ENCODE data around the gene TOP1. TPM values are rescaled to one million over a fixed set of nuclear protein-coding genes. Genes with fewer than 3 reads are reported as not detected.

Gene TOP1
- total RNA-seq, 1 donor from 2014 or later = 117 TPM

GRCh38 chr20:41049451-41049850 is 20.8 kb downstream of the TOP1 start:
- Mint-ChIP-seq H3K4me1 (peaks cover 78% of the 10 kb centered on the region), H3K27ac (peak overlapping the region; percentile 81), H3K27me3 (no peaks in the 10 kb centered on the region), H3K9me3 (peaks cover 7% of the 10 kb centered on the region), H3K4me3 (peak overlapping the region; percentile 86), H3K36me3 (ENCODE audit: low read depth) (peaks cover 35% of the 10 kb centered on the region)
- intact Hi-C loops (cut with micrococcal nuclease) = loop anchor here (1.0 to 5.0 kb wide), 3 partner anchors 9 to 59 kb away; no protein-coding TSS in a partner anchor
- no peak for DNase-seq

- Mint-ChIP-seq H3K4me3 (peak overlapping the region; percentile 16), H3K9me3 (peaks cover 7% of the 10 kb centered on the region), H3K27ac (peak overlapping the region; percentile 32), H3K27me3 (no peaks in the 10 kb centered on the region), H3K4me1 (peaks cover 80% of the 10 kb centered on the region), H3K36me3 (ENCODE audit: low read depth) (peaks cover 41% of the 10 kb centered on the region)
- intact Hi-C loops (cut with micrococcal nuclease) = no loop called here
- DNase-seq = no peak
Measured at GRCh38 chr20:41050361-41051008, 21.9 kb downstream of the TOP1 start.

- H3K36me3 Mint-ChIP-seq (ENCODE audit: low read depth) = peaks cover 48% of the 10 kb centered on the region
- peaks cover 81% of the 10 kb centered on the region for H3K4me1 Mint-ChIP-seq
- intact Hi-C loops (cut with micrococcal nuclease) = no loop called here
- peaks cover 7% of the 10 kb centered on the region for H3K9me3 Mint-ChIP-seq
- DNase-seq = no peak
- peak overlapping the region; percentile 39 for H3K4me3 Mint-ChIP-seq
- H3K27me3 Mint-ChIP-seq = no peaks in the 10 kb centered on the region
- H3K27ac Mint-ChIP-seq = peak overlapping the region; percentile 10
Measured at GRCh38 chr20:41051009-41051825, 22.6 kb downstream of the TOP1 start.

GRCh38 chr20:41052742-41053419 is 24.3 kb downstream of the TOP1 start:
- intact Hi-C loops (cut with micrococcal nuclease) = no loop called here
- no peak for DNase-seq
- Mint-ChIP-seq H3K4me1 (peaks cover 72% of the 10 kb centered on the region), H3K9me3 (peaks cover 7% of the 10 kb centered on the region), H3K36me3 (ENCODE audit: low read depth) (peaks cover 52% of the 10 kb centered on the region), H3K27me3 (no peaks in the 10 kb centered on the region), H3K27ac (no peak overlapping the region), H3K4me3 (no peak overlapping the region)

- Mint-ChIP-seq H3K4me1 (peaks cover 70% of the 10 kb centered on the region), H3K9me3 (peaks cover 7% of the 10 kb centered on the region), H3K27me3 (no peaks in the 10 kb centered on the region), H3K4me3 (no peak overlapping the region), H3K27ac (no peak overlapping the region), H3K36me3 (ENCODE audit: low read depth) (peaks cover 60% of the 10 kb centered on the region)
- intact Hi-C loops (cut with micrococcal nuclease) = no loop called here
- no peak for DNase-seq
Measured at GRCh38 chr20:41054070-41054846, 25.6 kb downstream of the TOP1 start.

- Mint-ChIP-seq H3K27ac (no peak overlapping the region), H3K4me3 (no peak overlapping the region), H3K27me3 (no peaks in the 10 kb centered on the region), H3K36me3 (ENCODE audit: low read depth) (peaks cover 59% of the 10 kb centered on the region), H3K4me1 (peaks cover 68% of the 10 kb centered on the region), H3K9me3 (peaks cover 7% of the 10 kb centered on the region)
- no peak for DNase-seq
- intact Hi-C loops (cut with micrococcal nuclease) = loop anchor here (1.0 kb wide), 1 partner anchor 8 kb away; no protein-coding TSS in a partner anchor
Measured at GRCh38 chr20:41054847-41055230, 26.2 kb downstream of the TOP1 start.

GRCh38 chr20:41055679-41056078 is 27.1 kb downstream of the TOP1 start:
- H3K4me1 Mint-ChIP-seq = peaks cover 62% of the 10 kb centered on the region
- peaks cover 59% of the 10 kb centered on the region for H3K36me3 Mint-ChIP-seq (ENCODE audit: low read depth)
- H3K4me3 Mint-ChIP-seq = no peak overlapping the region
- DNase-seq = no peak
- intact Hi-C loops (cut with micrococcal nuclease) = loop anchor here (1.0 kb wide), 1 partner anchor 8 kb away; no protein-coding TSS in a partner anchor
- H3K27ac Mint-ChIP-seq = no peak overlapping the region
- H3K27me3 Mint-ChIP-seq = no peaks in the 10 kb centered on the region
- H3K9me3 Mint-ChIP-seq = peaks cover 7% of the 10 kb centered on the region

GRCh38 chr20:41057999-41058673 is 29.5 kb downstream of the TOP1 start:
- H3K27me3 Mint-ChIP-seq = no peaks in the 10 kb centered on the region
- H3K36me3 Mint-ChIP-seq (ENCODE audit: low read depth) = peaks cover 68% of the 10 kb centered on the region
- no peak for DNase-seq
- H3K4me1 Mint-ChIP-seq = peaks cover 45% of the 10 kb centered on the region
- H3K4me3 Mint-ChIP-seq = no peak overlapping the region
- peak overlapping the region; percentile 46 for H3K27ac Mint-ChIP-seq
- intact Hi-C loops (cut with micrococcal nuclease) = loop anchor here (1.0 kb wide), 1 partner anchor 9 kb away; no protein-coding TSS in a partner anchor
- H3K9me3 Mint-ChIP-seq = peaks cover 7% of the 10 kb centered on the region

GRCh38 chr20:41058674-41059635 is 30.3 kb downstream of the TOP1 start:
- Mint-ChIP-seq H3K4me1 (peaks cover 47% of the 10 kb centered on the region), H3K36me3 (ENCODE audit: low read depth) (peaks cover 69% of the 10 kb centered on the region)

GRCh38 chr20:41061155-41061554 is 32.5 kb downstream of the TOP1 start:
- intact Hi-C loops (cut with micrococcal nuclease) = no loop called here
- Mint-ChIP-seq H3K36me3 (ENCODE audit: low read depth) (peaks cover 61% of the 10 kb centered on the region), H3K27me3 (no peaks in the 10 kb centered on the region), H3K4me1 (peaks cover 41% of the 10 kb centered on the region), H3K27ac (no peak overlapping the region), H3K4me3 (no peak overlapping the region), H3K9me3 (no peaks in the 10 kb centered on the region)
- no peak for DNase-seq

More at GRCh38 chr20:41058674-41059635, 30.3 kb downstream of the TOP1 start:
- Mint-ChIP-seq H3K27me3 (no peaks in the 10 kb centered on the region), H3K9me3 (peaks cover 4% of the 10 kb centered on the region), H3K4me3 (no peak overlapping the region), H3K27ac (peak overlapping the region; percentile 46)
- intact Hi-C loops (cut with micrococcal nuclease) = loop anchor here (1.0 kb wide), 1 partner anchor 10 kb away; no protein-coding TSS in a partner anchor
- DNase-seq = no peak

GRCh38 chr20:41063442-41063841 is 34.8 kb downstream of the TOP1 start:
- peaks cover 35% of the 10 kb centered on the region for H3K4me1 Mint-ChIP-seq
- no peaks in the 10 kb centered on the region for H3K27me3 Mint-ChIP-seq
- H3K27ac Mint-ChIP-seq = no peak overlapping the region
- no peak for DNase-seq
- intact Hi-C loops (cut with micrococcal nuclease) = no loop called here
- peaks cover 69% of the 10 kb centered on the region for H3K36me3 Mint-ChIP-seq (ENCODE audit: low read depth)
- no peaks in the 10 kb centered on the region for H3K9me3 Mint-ChIP-seq
- H3K4me3 Mint-ChIP-seq = no peak overlapping the region

- intact Hi-C loops (cut with micrococcal nuclease) = no loop called here
- Mint-ChIP-seq H3K27ac (no peak overlapping the region), H3K9me3 (no peaks in the 10 kb centered on the region), H3K36me3 (ENCODE audit: low read depth) (peaks cover 68% of the 10 kb centered on the region), H3K4me3 (no peak overlapping the region), H3K27me3 (no peaks in the 10 kb centered on the region), H3K4me1 (peaks cover 30% of the 10 kb centered on the region)
- no peak for DNase-seq
Measured at GRCh38 chr20:41064377-41064776, 35.8 kb downstream of the TOP1 start.
